Naive thymus-derived CD4-positive, alpha-beta T cell (primary cell): Measurements from ENCODE around the gene SGSH. TPM values are rescaled to one million over a fixed set of nuclear protein-coding genes. Genes with fewer than 3 reads are reported as not detected.
A peak's percentile ranks its signal among the peaks of the same experiment; 100 is the strongest.
"Not testable (repeated sequence)": the region's sequence is repeated elsewhere in the genome, so short reads cannot be mapped to it uniquely, and the experiment has no call there.

Source experiments
- ATAC-seq: fragments of 150-1000 bp; cut with Tn5 transposase; 2 replicates; pipeline ENCODE4 v1.10.0; 2021; ENCODE audit warnings: mild to moderate bottlenecking, moderate library complexity
- CTCF ChIA-PET: fragments of 350-600 bp; sonication (Branson Sonifier 250); formaldehyde crosslinking; loops from one replicate; lab custom pipeline; 2021; ENCODE audit warnings: antibody characterized with exemption; lab: Charles Lee
- POLR2A ChIA-PET: fragments of 350-600 bp; sonication (Branson Sonifier 250); formaldehyde crosslinking; loops from one replicate; lab custom pipeline; 2021; ENCODE audit warnings: antibody characterized with exemption, inconsistent platforms; lab: Charles Lee
- DNase-seq, 9 donors: peaks; one replicate each; pipeline versions ENCODE4 v3.0.0 to v3.0.0-alpha.2; 2020 to 2022; ENCODE audit warnings: mixed read lengths in 1 of 9
- H3K27ac ChIP-seq: one replicate; pipeline ENCODE4 v1.7.0; 2013; ENCODE audit warnings: mild to moderate bottlenecking, low read depth, low read length, moderate library complexity
- H3K27me3 ChIP-seq, 2 donors: one replicate each; pipeline ENCODE4 v1.7.0; 2013; ENCODE audit warnings: low read length in 2 of 2, mild to moderate bottlenecking in 2 of 2, moderate library complexity in 2 of 2; ENCODE audit not compliant: control insufficient read depth in 2 of 2, insufficient read depth in 2 of 2
- H3K36me3 ChIP-seq, 3 experiments: 1 replicate in 2 of 3; 2 replicates in 1 of 3; pipeline ENCODE4 v1.7.0; 2013; ENCODE audit warnings: low read length in 3 of 3, mild to moderate bottlenecking in 3 of 3, moderate library complexity in 1 of 3; ENCODE audit not compliant: insufficient read depth in 3 of 3, control insufficient read depth in 2 of 3
- H3K4me1 ChIP-seq, 2 donors: one replicate each; pipeline ENCODE4 v1.7.0; 2013; ENCODE audit warnings: low read length in 2 of 2, mild to moderate bottlenecking in 2 of 2, moderate library complexity in 1 of 2; ENCODE audit not compliant: control insufficient read depth in 2 of 2, insufficient read depth in 2 of 2
- H3K4me3 ChIP-seq: 2 replicates; pipeline ENCODE4 v1.7.0; 2013; ENCODE audit warnings: mild to moderate bottlenecking, low read length
- H3K9me3 ChIP-seq, 3 experiments: 1 replicate in 2 of 3; 2 replicates in 1 of 3; pipeline ENCODE4 v1.7.0; 2013; ENCODE audit warnings: low read length in 3 of 3; ENCODE audit not compliant: control insufficient read depth in 2 of 3
- H3K27ac Mint-ChIP-seq, 9 donors: one replicate each; pipeline ENCODE4 v1.8.0; 2020 to 2022; ENCODE audit warnings: mixed read lengths in 9 of 9, mild to moderate bottlenecking in 8 of 9, moderate library complexity in 5 of 9, inconsistent platforms in 2 of 9
- H3K27me3 Mint-ChIP-seq, 5 donors: one replicate each; pipeline ENCODE4 v1.8.0; 2021 to 2022; ENCODE audit warnings: mixed read lengths in 5 of 5, mild to moderate bottlenecking in 1 of 5
- H3K36me3 Mint-ChIP-seq, 5 donors: one replicate each; pipeline ENCODE4 v1.8.0; 2020 to 2022; ENCODE audit warnings: mixed read lengths in 5 of 5, mild to moderate bottlenecking in 3 of 5, inconsistent platforms in 1 of 5
- H3K4me1 Mint-ChIP-seq, 7 donors: one replicate each; pipeline ENCODE4 v1.8.0; 2020 to 2022; ENCODE audit warnings: mixed read lengths in 7 of 7, mild to moderate bottlenecking in 3 of 7, inconsistent platforms in 1 of 7
- H3K4me3 Mint-ChIP-seq, 10 donors: one replicate each; pipeline ENCODE4 v1.8.0; 2020 to 2022; ENCODE audit warnings: mild to moderate bottlenecking in 10 of 10, mixed read lengths in 10 of 10, moderate library complexity in 6 of 10, inconsistent platforms in 2 of 10
- H3K9me3 Mint-ChIP-seq, 11 donors: one replicate each; pipeline ENCODE4 v1.8.0; 2020 to 2022; ENCODE audit warnings: mixed read lengths in 11 of 11, mild to moderate bottlenecking in 4 of 11, inconsistent platforms in 1 of 11, moderate library complexity in 1 of 11
- intact Hi-C, 2 donors: fragments of 100-400 bp; cut with micrococcal nuclease; formaldehyde crosslinking; loops; one replicate each; pipeline ENCODE4 v1.15.1; 2023
- polyA plus RNA-seq, 2 donors: library from polyadenylated mRNA; unstranded; fragments of 300-500 nt; fragmentation: Illumina TruSeq; gene quantifications; one replicate each; pipeline ENCODE4 v1.2.3, GENCODE V29; 2021
- total RNA-seq, 6 experiments: library from RNA in 5 of 6; stranded (reverse) in 5 of 6; gene quantifications; 1 replicate in 5 of 6; 2 replicates in 1 of 6; pipeline ENCODE4 v1.2.3 and lab custom pipeline; 2021 to 2026

The SGSH gene
- total and polyA plus RNA-seq, 7 experiments from 2014 or later, result 31.1 to 181 (median 116) TPM

GRCh38 chr17:80205811-80206210, 14.3 kb downstream of the SGSH start:
- H3K4me3 Mint-ChIP-seq, result no peak overlapping the region
- H3K9me3 ChIP-seq, result no peaks in the 10 kb centered on the region
- H3K9me3 Mint-ChIP-seq, result no peaks in the 10 kb centered on the region
- no peak for ATAC-seq
- H3K27me3 Mint-ChIP-seq, result no peaks in the 10 kb centered on the region
- H3K27me3 ChIP-seq, result no peaks in the 10 kb centered on the region
- H3K4me3 ChIP-seq, result no peak overlapping the region
- no peak overlapping the region for H3K27ac ChIP-seq
- H3K36me3 Mint-ChIP-seq, result peaks cover 0 to 12% (median 4%) of the 10 kb centered on the region in 5 donors
- intact Hi-C loops, result no loop called here
- H3K36me3 ChIP-seq, result peaks cover 0 to 29% (median under 1%) of the 10 kb centered on the region in 3 experiments
- no peaks in the 10 kb centered on the region for H3K4me1 Mint-ChIP-seq
- ChIA-PET POLR2A (interaction anchor here (0.9 kb wide), 1 partner anchor 24 kb away, joined by 3 read pairs; no protein-coding TSS in a partner anchor), CTCF (no interaction called here)
- no peaks in the 10 kb centered on the region for H3K4me1 ChIP-seq
- no peak for DNase-seq
- no peak overlapping the region for H3K27ac Mint-ChIP-seq

GRCh38 chr17:80204626-80205468, 15.3 kb downstream of the SGSH start:
- H3K27me3 ChIP-seq, result no peaks in the 10 kb centered on the region
- Mint-ChIP-seq H3K36me3 (peaks cover 0 to 4% (median 0%) of the 10 kb centered on the region in 5 donors), H3K4me1 (no peaks in the 10 kb centered on the region), H3K4me3 (no peak overlapping the region), H3K27ac (peak overlapping the region in 1 of 9 donors; percentile 25), H3K9me3 (no peaks in the 10 kb centered on the region), H3K27me3 (no peaks in the 10 kb centered on the region)
- ChIA-PET POLR2A (no interaction called here), CTCF (no interaction called here)
- no peak overlapping the region for H3K27ac ChIP-seq
- H3K9me3 ChIP-seq, result no peaks in the 10 kb centered on the region
- intact Hi-C loops, result no loop called here
- H3K4me3 ChIP-seq, result no peak overlapping the region
- DNase-seq (no peak), ATAC-seq (no peak)
- no peaks in the 10 kb centered on the region for H3K4me1 ChIP-seq
- peaks cover 0 to 20% (median 0%) of the 10 kb centered on the region in 3 experiments for H3K36me3 ChIP-seq

GRCh38 chr17:80203471-80203963, 16.6 kb downstream of the SGSH start:
- ChIA-PET POLR2A (no interaction called here), CTCF (no interaction called here)
- Histone ChIP-seq H3K4me3 (no peak overlapping the region), H3K27me3 (no peaks in the 10 kb centered on the region), H3K9me3 (no peaks in the 10 kb centered on the region), H3K27ac (no peak overlapping the region), H3K4me1 (no peaks in the 10 kb centered on the region), H3K36me3 (peaks cover 0 to 6% (median 0%) of the 10 kb centered on the region in 3 experiments)
- DNase-seq (no peak), ATAC-seq (no peak)
- Mint-ChIP-seq H3K36me3 (no peaks in the 10 kb centered on the region), H3K4me1 (no peaks in the 10 kb centered on the region), H3K27me3 (no peaks in the 10 kb centered on the region), H3K27ac (no peak overlapping the region), H3K4me3 (no peak overlapping the region), H3K9me3 (no peaks in the 10 kb centered on the region)
- intact Hi-C loops, result no loop called here

GRCh38 chr17:80202197-80202596, 17.9 kb downstream of the SGSH start:
- peaks cover 0 to 3% (median 0%) of the 10 kb centered on the region in 7 donors for H3K4me1 Mint-ChIP-seq
- CTCF ChIA-PET, result interaction anchor here (0.6 to 0.8 kb wide), 2 partner anchors 497 to 1269 kb away, joined by 3 read pairs; no protein-coding TSS in a partner anchor
- no peaks in the 10 kb centered on the region for H3K9me3 Mint-ChIP-seq
- H3K27me3 Mint-ChIP-seq, result no peaks in the 10 kb centered on the region
- Histone ChIP-seq H3K36me3 (no peaks in the 10 kb centered on the region), H3K27me3 (no peaks in the 10 kb centered on the region), H3K27ac (no peak overlapping the region), H3K9me3 (no peaks in the 10 kb centered on the region), H3K4me3 (no peak overlapping the region), H3K4me1 (no peaks in the 10 kb centered on the region)
- DNase-seq (no peak), ATAC-seq (no peak)
- intact Hi-C loops, result no loop called here
- no peak overlapping the region for H3K4me3 Mint-ChIP-seq
- no peak overlapping the region for H3K27ac Mint-ChIP-seq
- H3K36me3 Mint-ChIP-seq, result no peaks in the 10 kb centered on the region
- POLR2A ChIA-PET, result no interaction called here

GRCh38 chr17:80201446-80201845, 18.7 kb downstream of the SGSH start:
- Histone ChIP-seq H3K9me3 (no peaks in the 10 kb centered on the region), H3K4me1 (no peaks in the 10 kb centered on the region), H3K27me3 (no peaks in the 10 kb centered on the region), H3K36me3 (no peaks in the 10 kb centered on the region), H3K4me3 (no peak overlapping the region), H3K27ac (no peak overlapping the region)
- ChIA-PET POLR2A (interaction anchor here (1.2 kb wide), 1 partner anchor 50 kb away, joined by 3 read pairs; no protein-coding TSS in a partner anchor), CTCF (interaction anchor here (0.5 to 0.8 kb wide), 2 partner anchors 79 to 1269 kb away, joined by 3 read pairs; no protein-coding TSS in a partner anchor)
- intact Hi-C loops, result no loop called here
- H3K9me3 Mint-ChIP-seq, result no peaks in the 10 kb centered on the region
- peaks cover 0 to 3% (median 0%) of the 10 kb centered on the region in 7 donors for H3K4me1 Mint-ChIP-seq
- H3K4me3 Mint-ChIP-seq, result no peak overlapping the region
- H3K36me3 Mint-ChIP-seq, result no peaks in the 10 kb centered on the region
- no peak overlapping the region for H3K27ac Mint-ChIP-seq
- ATAC-seq, result no peak
- H3K27me3 Mint-ChIP-seq, result no peaks in the 10 kb centered on the region
- no peak for DNase-seq

GRCh38 chr17:80199295-80199694, 20.8 kb downstream of the SGSH start:
- ATAC-seq, H3K9me3 ChIP-seq, H3K4me3 Mint-ChIP-seq, POLR2A ChIA-PET, DNase-seq, H3K27ac Mint-ChIP-seq, H3K4me1 Mint-ChIP-seq, H3K27me3 Mint-ChIP-seq, H3K4me1 ChIP-seq, H3K36me3 ChIP-seq, intact Hi-C loops, H3K27ac ChIP-seq, H3K9me3 Mint-ChIP-seq, H3K36me3 Mint-ChIP-seq, H3K27me3 ChIP-seq, H3K4me3 ChIP-seq, CTCF ChIA-PET: not testable (repeated sequence)
